Liver (tissue), 9 donors: ENCODE measurements around the gene TBX21. TPM values are rescaled to one million over a fixed set of nuclear protein-coding genes. Genes with fewer than 3 reads are reported as not detected.

ENCODE experiments used
- DNase-seq: peaks from one replicate; pipeline ENCODE4 v3.0.0-alpha.2; 2017; ENCODE audit warnings: low spot score
- H3K27ac ChIP-seq, 2 donors: one replicate each; pipeline ENCODE4 v1.7.0; 2013; ENCODE audit warnings: inconsistent platforms in 2 of 2, low read length in 2 of 2, control low read depth in 1 of 2, low read depth in 1 of 2, mild to moderate bottlenecking in 1 of 2
- H3K27me3 ChIP-seq, 4 donors: one replicate each; pipeline versions ENCODE4 v1.6.1 to v1.7.0; 2013; ENCODE audit warnings: low read length in 3 of 4, inconsistent platforms in 1 of 4, mild to moderate bottlenecking in 1 of 4, moderate library complexity in 1 of 4; ENCODE audit not compliant: control insufficient read depth in 4 of 4, insufficient read depth in 4 of 4
- H3K36me3 ChIP-seq, 4 donors: one replicate each; pipeline versions ENCODE4 v1.6.1 to v1.7.0; 2013; ENCODE audit warnings: low read length in 3 of 4, mild to moderate bottlenecking in 3 of 4, low read depth in 1 of 4, moderate library complexity in 1 of 4; ENCODE audit not compliant: control insufficient read depth in 4 of 4, insufficient read depth in 3 of 4
- H3K4me1 ChIP-seq, 4 donors: one replicate each; pipeline versions ENCODE4 v1.6.1 to v1.7.0; 2013; ENCODE audit warnings: low read length in 3 of 4, mild to moderate bottlenecking in 3 of 4, moderate library complexity in 1 of 4; ENCODE audit not compliant: control insufficient read depth in 4 of 4, insufficient read depth in 4 of 4
- H3K4me3 ChIP-seq, 3 donors: one replicate each; pipeline versions ENCODE4 v1.6.1 to v1.7.0; 2013; ENCODE audit warnings: low read length in 3 of 3, control low read depth in 1 of 3, low read depth in 1 of 3, mild to moderate bottlenecking in 1 of 3
- H3K9ac ChIP-seq, 2 donors: one replicate each; pipeline ENCODE4 v1.7.0; 2013; ENCODE audit warnings: low read length in 2 of 2, mild to moderate bottlenecking in 2 of 2, moderate library complexity in 2 of 2, control low read depth in 1 of 2, low read depth in 1 of 2
- H3K9me3 ChIP-seq, 4 donors: one replicate each; pipeline versions ENCODE4 v1.6.1 to v1.7.0; 2013; ENCODE audit warnings: low read length in 3 of 4; ENCODE audit not compliant: control insufficient read depth in 4 of 4
- ATF3 ChIP-seq: IDR thresholded peaks from 2 replicates; pipeline ENCODE4 v1.6.1; 2016; ENCODE audit warnings: antibody characterized with exemption
- CTCF ChIP-seq: fragments of 150-350 bp; IDR thresholded peaks from 2 replicates; pipeline ENCODE4 v1.5.1; 2017; ENCODE audit warnings: improper control_type of control experiment, low read depth, low read length; ENCODE audit not compliant: missing input control
- EGR1 ChIP-seq, 2 donors: IDR thresholded peaks; 2 replicates each; pipeline ENCODE4 v1.6.1; 2016 to 2018; ENCODE audit warnings: antibody characterized with exemption in 2 of 2, low read depth in 2 of 2
- FOXA2 ChIP-seq: IDR thresholded peaks from 2 replicates; pipeline ENCODE4 v1.6.1; 2016; ENCODE audit warnings: antibody characterized with exemption
- GABPA ChIP-seq, 2 donors: IDR thresholded peaks in 1 of 2; conservative IDR thresholded peaks in 1 of 2; 2 replicates each; pipeline ENCODE4 v1.6.1; 2016; ENCODE audit warnings: antibody characterized with exemption in 2 of 2, mild to moderate bottlenecking in 1 of 2, moderate library complexity in 1 of 2
- HNF4A ChIP-seq, 2 donors: conservative IDR thresholded peaks; 2 replicates each; pipeline ENCODE4 v1.6.1; 2016; ENCODE audit warnings: antibody characterized with exemption in 2 of 2, mild to moderate bottlenecking in 2 of 2
- HNF4G ChIP-seq: IDR thresholded peaks from 2 replicates; pipeline ENCODE4 v1.6.1; 2016; ENCODE audit warnings: antibody characterized with exemption
- MAX ChIP-seq: IDR thresholded peaks from 2 replicates; pipeline ENCODE4 v1.6.1; 2016; ENCODE audit warnings: antibody characterized with exemption
- NR2F2 ChIP-seq: IDR thresholded peaks from 2 replicates; pipeline ENCODE4 v1.6.1; 2016; ENCODE audit warnings: antibody characterized with exemption
- RAD21 ChIP-seq, 2 donors: IDR thresholded peaks; 2 replicates each; pipeline ENCODE4 v1.6.1; 2016; ENCODE audit warnings: antibody characterized with exemption in 2 of 2, mild to moderate bottlenecking in 2 of 2
- REST ChIP-seq: IDR thresholded peaks from 2 replicates; pipeline ENCODE4 v1.6.1; 2016; ENCODE audit warnings: antibody characterized with exemption, mild to moderate bottlenecking
- SP1 ChIP-seq: IDR thresholded peaks from 2 replicates; pipeline ENCODE4 v1.6.1; 2018; ENCODE audit warnings: antibody characterized with exemption, mild to moderate bottlenecking
- YY1 ChIP-seq: IDR thresholded peaks from 2 replicates; pipeline ENCODE4 v1.6.1; 2016; ENCODE audit warnings: antibody characterized with exemption, mild to moderate bottlenecking
- ZBTB33 ChIP-seq: IDR thresholded peaks from 2 replicates; pipeline ENCODE4 v1.6.1; 2016; ENCODE audit warnings: antibody characterized with exemption
- WGBS: extraction: QIAGEN DNeasy Blood & Tissue Kit; methylation state at CpG from one replicate; pipeline ENCODE4 v1.1.7; 2013; 5-methylcytosine and 5-hydroxymethylcytosine counted together
- polyA plus RNA-seq, 2 donors: library from polyadenylated mRNA; stranded (reverse) in 1 of 2; unstranded in 1 of 2; fragments of 200-250 nt in 1 of 2; fragments of >200 nt in 1 of 2; fragmentation: Nextera tagmentation in 1 of 2; extraction: Ambion mirVana in 1 of 2; gene quantifications; one replicate each; pipeline versions ENCODE4 v1.2.1 to v1.2.3, GENCODE V29; 2013 to 2015
- total RNA-seq, 2 donors: library from RNA; depleted of rRNA; stranded (reverse); fragments of >200 nt; gene quantifications; one replicate each; pipeline ENCODE4 v1.2.3, GENCODE V29; 2014
- donor health status: healthy.
- donor health status: healthy.
- donor health status: healthy.
- donor health status: healthy.
- donor health status: healthy.

Gene TBX21
- total and polyA plus RNA-seq, 4 donors = 0.19 to 0.59 (median 0.25) TPM; not detected in 1

- DNase-seq = no peak
- H3K9me3 ChIP-seq = no peaks in the 10 kb centered on the region
- no peak overlapping the region for H3K4me3 ChIP-seq
- peaks cover 0 to 9% (median 5%) of the 10 kb centered on the region in 4 donors for H3K27me3 ChIP-seq
- WGBS = 69% methylated on average over 13 of the region's 13 CpGs
- no peak overlapping the region for H3K9ac ChIP-seq
- H3K36me3 ChIP-seq = no peaks in the 10 kb centered on the region
- peaks cover 0 to 4% (median 0%) of the 10 kb centered on the region in 4 donors for H3K4me1 ChIP-seq
- no peak overlapping the region for H3K27ac ChIP-seq
- TF ChIP-seq GABPA (IDR thresholded peaks at IDR 0.05 in 1 of 2, conservative IDR thresholded peaks at IDR 0.05 in 1 of 2) (no peak), EGR1 (IDR thresholded peaks at IDR 0.05; ENCODE audit: low read depth in 2 of 2) (no peak), YY1 (no peak), FOXA2 (no peak), HNF4G (no peak), MAX (no peak), REST (no peak), RAD21 (IDR thresholded peaks at IDR 0.05) (no peak), SP1 (no peak), HNF4A (conservative IDR thresholded peaks at IDR 0.05) (no peak), ATF3 (no peak), ZBTB33 (no peak), NR2F2 (no peak), CTCF (no peak)
Measured at GRCh38 chr17:47725446-47726111, 7.5 kb upstream of the TBX21 start.
